G401.6 (cell line): ENCODE data around the gene CD58.
"Not testable (repeated sequence)": the region's sequence is repeated elsewhere in the genome, so short reads cannot be mapped to it uniquely, and the experiment has no call there.

Experiments
- FAIRE-seq: peaks from 2 replicates; lab custom pipeline; 2012; peaks lifted over from hg19 to GRCh38; lab: Jason Lieb, UNC

CD58 gene, protein sequence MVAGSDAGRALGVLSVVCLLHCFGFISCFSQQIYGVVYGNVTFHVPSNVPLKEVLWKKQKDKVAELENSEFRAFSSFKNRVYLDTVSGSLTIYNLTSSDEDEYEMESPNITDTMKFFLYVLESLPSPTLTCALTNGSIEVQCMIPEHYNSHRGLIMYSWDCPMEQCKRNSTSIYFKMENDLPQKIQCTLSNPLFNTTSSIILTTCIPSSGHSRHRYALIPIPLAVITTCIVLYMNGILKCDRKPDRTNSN

DNA sequence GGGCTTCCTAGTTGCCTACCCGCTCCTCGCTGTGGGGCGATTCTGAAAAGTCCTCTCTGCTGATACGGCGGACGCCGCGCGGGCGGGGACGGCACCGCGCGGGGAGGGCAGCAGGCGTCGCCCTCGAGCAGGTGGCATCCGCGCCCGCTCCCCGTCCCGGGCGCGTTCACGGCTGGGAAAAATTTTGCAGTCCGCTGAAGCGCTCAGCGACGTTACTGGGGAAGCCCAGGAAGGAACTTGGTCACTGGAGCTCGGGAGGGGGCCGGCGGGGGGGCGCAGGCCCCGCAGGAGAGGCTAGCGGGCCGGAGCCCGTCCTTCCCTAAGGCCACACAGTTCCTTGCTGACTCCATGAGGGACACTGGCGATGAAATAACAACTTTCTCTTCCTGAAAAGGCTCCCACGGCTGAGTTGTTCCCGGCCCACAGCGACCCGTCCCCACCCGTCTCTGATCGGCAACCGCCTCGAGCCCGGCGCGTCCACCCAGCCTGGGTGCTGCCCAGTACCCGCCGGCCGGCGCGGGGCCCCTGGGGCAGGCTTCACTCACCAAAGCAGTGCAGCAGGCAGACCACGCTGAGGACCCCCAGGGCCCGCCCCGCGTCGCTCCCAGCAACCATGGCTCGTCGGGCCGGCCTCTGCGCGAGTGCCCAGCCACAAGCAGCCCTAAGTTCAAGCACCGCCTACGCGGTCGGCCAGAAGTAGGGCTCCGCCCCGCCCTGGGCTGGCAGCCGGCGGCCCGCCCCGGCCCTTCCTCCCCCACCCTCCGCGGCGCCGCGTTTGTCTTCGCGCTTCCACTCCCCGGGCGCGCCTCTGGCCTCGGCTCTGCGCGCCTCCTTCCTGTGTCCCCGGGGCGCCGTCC, at the start of gene CD58:
Gene CD58 (minus strand): TSS at position 669 of the 857 bp plus-strand sequence. CDS start 54 bp downstream, at position 615.
- FAIRE-seq = no peak

DNA sequence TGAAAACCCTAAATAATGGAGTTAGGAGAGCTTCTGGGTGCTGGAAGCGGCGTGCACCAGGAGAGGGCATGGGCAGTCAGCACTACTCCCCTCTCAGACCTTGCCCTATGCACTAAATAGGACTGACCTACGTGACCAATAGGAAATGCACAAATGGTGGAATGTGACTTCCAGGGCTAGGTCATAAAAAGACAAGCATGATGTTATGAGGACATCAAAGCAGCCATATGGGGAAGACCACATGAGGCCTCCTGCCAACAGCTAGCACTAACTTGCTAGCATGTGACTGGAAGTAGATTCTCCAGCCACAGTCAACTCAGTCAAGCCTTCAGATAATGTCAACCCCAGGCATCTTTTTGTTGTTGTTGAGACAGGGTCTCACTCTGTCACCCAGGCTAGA, 49.6 kb upstream of the CD58 start:
- FAIRE-seq = not testable (repeated sequence)

DNA sequence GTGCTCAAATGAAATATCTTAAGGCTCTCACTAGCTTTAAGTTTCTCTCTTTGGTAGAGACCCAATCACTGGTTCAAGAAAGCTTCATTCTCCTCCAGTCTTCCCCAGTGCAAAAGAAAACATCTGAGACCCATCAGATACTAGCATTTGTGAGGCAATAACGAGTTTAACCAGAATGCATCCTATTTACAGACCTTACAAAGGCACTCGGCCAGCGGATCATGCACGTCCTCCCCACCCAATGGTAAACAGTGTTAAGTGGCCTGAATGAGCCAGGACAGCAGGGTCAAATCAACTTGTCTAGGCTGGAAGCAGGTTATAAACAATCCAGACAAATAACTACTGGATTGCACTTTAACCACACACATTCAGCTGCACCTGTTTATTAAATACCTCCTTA, 48.3 kb upstream of the CD58 start:
- FAIRE-seq = not testable (repeated sequence)

DNA sequence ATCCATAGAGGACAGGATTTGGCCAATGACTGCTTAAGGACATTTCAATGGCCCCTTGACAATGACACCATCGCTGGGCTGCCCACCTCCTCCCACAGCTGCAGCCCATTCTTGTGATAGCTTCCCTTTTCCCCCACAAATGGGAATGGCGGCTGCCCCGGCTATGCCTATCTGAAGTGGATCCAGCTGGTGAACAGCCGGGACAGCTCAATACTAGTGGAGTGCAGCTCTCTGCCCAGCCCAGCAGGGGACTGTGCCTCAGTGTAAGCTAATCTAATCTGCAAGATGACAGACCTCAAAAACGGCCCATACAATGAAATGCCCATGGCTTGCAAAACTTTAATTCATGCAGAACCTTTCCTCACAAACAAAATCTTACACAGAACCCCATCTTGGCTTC, 47.0 kb upstream of the CD58 start:
- FAIRE-seq = not testable (repeated sequence)

DNA sequence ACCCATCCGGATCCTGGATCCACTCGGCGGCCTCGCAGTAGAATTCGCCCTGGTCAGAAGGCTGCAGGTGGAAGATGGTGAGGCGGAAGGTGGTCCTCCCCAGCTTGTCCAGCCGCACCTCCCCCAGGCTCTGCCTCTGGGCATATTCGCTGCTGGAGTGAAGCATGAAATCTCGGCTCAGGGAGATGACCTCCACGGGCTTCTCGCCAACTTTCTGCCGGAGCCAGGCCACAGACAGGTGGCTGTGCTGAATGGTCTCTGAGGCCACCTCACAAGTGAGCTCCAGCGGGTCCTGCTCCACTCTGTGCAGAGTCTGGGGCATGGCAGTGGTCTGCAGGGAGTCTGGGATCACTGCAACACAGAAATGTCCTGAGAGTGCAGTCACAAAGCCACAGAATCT, 43.0 kb upstream of the CD58 start:
- FAIRE-seq = not testable (repeated sequence)

DNA sequence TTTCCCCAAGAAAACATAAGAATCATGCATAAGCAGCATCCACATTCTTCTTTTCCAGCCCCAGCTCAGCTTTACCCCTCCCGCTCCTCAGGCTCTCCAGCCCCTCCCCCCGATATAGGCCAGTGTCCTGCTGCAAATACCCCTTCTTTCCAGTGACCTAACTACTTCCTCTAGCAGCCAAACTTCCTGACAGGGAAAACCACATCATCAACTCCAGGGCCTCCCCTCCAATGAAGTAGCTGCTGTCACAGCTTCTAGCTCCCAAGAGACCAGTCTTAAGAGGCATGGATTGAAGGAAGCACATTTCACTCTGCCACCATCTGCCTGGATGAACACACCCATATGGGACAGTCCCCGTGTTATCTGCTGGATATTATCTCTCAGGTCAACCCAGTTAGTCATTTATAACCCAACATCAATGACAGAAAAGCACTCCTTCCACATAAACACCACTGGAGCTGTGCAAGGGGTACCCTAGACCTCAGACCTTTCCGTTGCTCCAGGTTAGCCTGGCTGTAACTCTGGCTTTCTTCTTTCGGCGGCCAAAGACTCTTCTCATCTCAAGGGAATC, 39.1 kb upstream of the CD58 start:
- FAIRE-seq = not testable (repeated sequence)

DNA sequence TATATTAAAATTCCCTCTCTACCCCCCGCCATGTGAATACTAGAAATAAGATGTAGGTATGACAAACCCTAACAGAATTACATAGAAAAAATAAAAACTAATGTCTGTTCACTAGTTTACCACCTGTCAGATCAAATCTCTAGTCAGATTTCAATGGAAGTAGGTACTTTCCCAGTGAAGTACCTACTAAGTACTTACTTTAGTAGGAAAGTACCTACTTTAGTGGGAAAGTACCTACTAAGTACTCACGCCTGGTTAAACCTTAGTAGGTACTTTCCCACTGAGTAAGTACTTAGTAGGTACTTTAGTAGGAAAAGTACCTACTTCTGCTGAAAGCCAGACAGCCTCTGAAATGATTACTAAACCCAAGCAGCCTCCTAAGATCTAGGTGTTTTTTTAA, 38.0 kb upstream of the CD58 start:
- not testable (repeated sequence) for FAIRE-seq

DNA sequence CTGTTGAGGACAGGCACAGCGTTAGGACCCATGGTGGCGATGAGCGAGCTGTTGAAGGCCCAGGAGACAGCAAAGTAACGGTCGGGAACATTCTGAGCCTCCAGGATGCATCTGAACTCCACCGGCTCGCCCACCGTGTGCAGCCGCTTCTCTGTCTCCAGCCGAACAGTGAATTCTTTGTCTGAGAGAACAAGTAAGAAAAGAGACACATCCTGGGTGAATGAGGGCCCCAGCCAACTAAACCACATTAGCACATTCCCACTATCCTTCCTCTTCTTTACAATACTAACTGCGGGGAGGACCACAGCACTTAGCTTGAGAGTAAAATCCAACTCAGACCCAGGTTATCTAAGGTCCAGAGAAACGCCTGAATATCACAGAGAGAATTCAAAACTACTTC, 37.3 kb upstream of the CD58 start:
- not testable (repeated sequence) for FAIRE-seq

DNA sequence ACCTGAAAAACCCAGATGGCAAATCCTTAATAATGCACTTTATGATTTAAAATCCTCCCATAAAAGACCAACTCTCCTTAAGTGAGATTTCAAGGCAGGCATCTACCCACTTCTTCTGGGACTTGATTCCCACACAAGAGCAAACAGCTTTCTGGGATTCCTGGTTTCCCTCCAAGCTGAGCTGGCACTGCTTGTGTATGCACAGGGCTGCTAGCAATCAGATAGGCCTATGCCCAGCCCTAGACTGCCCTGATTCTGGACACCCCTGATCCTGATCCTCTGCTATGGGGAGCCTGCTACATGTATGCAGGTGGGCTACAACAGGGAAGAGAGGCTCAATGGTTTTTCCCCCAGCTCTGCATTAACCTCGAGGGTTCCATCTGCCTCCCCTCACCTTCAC, 36.6 kb upstream of the CD58 start:
- FAIRE-seq = not testable (repeated sequence)

DNA sequence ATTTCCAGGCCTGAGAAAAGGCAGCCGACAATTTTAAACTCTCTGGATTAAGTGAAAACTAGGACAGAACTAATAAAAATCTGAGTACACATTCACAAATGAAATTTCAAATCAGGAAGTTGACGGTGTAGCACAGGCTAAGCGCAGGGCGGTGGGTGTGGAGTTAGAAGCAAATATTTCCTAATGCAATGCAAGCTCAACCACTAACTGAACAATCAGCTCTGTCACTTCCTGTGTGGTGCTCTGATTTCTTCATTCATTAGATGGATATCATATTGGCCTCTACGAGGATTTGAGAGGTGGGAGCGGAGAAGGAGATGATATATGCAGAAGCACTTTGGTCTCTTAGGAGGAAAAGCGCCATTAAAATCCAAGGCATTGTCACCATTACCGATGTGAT, 35.2 kb upstream of the CD58 start:
- not testable (repeated sequence) for FAIRE-seq

DNA sequence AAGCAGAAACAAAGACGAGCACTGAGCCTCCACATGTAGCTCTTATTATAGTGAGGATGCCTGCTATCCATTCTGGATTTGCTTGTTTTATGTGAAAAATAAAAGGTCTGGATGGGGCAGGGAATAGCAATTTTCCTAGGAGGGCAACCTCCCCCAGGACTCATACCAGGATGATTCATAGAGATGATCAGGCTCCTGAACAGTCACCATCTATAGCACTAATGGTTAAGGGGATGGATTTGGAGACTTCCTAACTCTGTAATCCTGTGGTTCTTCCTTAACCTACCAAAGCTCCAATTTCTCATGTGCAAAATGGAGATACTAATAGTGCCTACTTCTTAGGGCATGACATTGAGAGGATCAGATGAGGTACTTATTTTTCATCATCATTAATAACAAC, 34.5 kb upstream of the CD58 start:
- no peak for FAIRE-seq

DNA sequence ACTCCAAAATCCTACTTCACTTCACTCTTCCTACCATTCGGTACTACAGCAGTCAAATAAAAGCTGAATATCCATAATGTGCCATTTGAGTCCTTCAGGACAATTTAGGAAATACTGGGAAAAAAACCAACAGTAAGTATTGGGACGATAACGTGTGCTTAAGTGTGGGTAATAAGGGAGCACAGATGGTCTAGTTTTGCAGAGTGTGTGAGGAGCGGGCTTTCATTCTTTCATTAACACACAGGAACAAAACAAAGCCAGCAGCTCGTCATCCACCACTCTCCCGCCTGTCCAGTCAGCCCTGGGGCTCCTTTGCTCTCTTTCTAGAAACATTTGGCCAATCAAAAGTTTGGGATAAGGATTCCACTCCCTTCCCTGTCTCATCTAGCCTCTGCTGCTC, 33.6 kb upstream of the CD58 start:
- not testable (repeated sequence) for FAIRE-seq

DNA sequence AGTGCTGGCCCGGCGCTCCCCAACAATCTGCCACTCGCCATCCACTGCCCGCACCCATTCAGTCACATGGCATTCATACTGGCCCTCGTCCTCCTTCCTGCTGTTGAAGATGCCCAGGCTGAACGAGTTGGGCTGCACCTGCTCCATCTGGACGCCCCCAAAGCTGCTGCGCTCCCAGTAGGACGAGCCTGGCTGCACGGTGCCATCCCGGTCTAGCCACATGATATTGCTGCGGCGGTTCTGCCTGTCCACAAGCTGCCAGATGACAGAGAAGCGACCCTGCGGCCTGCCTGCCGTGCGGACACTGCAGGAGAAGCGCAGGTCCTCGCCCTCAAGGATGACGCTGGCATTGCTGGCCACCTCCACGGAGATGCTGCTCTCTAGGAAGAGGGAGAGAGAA, 32.8 kb upstream of the CD58 start:
- FAIRE-seq = not testable (repeated sequence)

DNA sequence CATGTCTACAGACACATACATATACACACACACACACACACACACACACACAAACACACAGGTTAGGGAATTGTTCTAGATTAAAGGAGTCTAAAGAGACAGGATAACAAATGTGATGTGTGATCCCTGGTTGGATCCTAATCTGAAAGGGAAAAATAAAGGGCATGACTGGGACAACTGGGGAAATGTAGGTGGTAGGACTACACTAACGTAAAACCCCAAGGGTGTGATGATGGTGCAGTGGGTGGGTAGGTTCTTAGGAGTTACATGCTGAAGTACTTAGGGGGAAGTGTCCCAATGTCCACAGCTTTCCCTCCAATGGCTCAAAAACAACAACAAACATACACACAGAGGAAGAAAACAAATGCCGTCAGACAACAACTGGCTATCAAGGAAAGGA, 28.5 kb upstream of the CD58 start:
- not testable (repeated sequence) for FAIRE-seq

DNA sequence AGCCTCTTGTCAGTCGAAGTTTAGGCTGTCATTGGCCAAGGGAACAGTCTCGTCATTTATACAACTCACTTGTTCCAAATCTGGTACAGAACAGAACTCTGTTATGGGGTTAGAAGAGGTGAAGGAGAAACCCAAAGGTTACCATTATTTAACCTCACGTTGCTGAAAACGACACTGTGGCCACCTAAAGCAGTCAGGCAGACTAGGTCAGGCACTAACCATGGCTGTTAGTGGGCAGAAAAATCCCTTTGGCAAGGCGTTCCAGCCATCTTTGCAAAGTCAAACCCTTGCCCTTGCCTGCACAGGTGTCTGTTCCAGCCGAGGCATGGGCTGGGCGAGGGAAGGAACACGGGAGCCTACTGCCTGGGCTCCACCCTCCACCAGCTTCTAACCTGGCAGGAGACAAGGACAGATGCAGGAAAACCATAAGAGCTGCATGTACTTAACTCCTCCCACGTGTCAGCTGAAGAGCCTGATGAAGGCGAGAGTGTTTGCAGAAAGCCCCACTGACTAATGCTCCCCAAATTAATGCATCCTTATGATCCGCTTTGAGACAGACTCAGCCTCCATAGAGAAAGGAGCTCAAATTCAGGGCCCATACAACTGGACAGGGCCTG, 27.7 kb upstream of the CD58 start:
- FAIRE-seq = not testable (repeated sequence)

DNA sequence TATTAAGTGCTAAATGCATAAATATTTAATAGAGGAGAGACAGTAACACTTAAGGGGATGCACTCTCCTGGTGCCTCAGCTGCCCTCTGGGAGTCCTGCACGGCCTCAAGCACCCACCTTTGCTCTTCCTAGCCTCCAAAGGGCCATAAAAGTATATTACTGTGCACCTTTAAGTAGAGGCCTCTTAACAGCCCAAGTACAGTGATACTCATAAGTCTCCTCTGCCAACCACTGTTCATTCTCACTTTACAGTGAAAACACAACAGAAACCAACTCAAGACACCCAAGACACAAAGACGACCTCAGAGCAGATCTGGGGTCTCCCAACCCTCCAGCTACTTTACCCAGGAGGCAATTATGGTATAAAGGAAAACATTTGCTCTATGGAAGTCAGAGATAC, 26.6 kb upstream of the CD58 start:
- FAIRE-seq = not testable (repeated sequence)

DNA sequence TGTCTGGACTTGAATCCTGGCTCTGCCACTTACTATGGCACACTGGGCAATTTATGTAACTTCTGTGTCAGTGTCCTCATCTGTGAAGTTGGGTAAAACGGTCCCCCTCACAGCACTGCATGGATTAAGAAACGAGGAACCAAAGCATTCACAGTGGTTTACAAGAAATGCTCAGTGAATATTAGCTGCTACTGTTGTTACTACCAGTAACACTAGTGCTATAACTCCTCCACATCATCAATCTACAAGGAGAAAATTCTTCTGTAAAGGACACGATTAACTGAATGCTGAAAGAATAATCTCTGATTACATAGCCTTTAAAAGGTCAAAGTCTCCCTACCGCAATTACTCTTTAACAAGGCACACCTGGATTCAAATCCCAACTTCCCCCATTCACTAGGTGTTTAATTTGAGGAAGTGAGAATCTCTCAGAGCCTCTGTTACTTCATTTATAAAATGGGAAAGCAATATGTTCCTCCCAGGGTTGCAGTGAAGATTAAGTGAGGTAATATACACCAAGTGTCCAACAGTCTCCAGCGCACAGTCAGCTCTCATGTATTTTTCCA, 26.0 kb upstream of the CD58 start:
- FAIRE-seq = not testable (repeated sequence)

DNA sequence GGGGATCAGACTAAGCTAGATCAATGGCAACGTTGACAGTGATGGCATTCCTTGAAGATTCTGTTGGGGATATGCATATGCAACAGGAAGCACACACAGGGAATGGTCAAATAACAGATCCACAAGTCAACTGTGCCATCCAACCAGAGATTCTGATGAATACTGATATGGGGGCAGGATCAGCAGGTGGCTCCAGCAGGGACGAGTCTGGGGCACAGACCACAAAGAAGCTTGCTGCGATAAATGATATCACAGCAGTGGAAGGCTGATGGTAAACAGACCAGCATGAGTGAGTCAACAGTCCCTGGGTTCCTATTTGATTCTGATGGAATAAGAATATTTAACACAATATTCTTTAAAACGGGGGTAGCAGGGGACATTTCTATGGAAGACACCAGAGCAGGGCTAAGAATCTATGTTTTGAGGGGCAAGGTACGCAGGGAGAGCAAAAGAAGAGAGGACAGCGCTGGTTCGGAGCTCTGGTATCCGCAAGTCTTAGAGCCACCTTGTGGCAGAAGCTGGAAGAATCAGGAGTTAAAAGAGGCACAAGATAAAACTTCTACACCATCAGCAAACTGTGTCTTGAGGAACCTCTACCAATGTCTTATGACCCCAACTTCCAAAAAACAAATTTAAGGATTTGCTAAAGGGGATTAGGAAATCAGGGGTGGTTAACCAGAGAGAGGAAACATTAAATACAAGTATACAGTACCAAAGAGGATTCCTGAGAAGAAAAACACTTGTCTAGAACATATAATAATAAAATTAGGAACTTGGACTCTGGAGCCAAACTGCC, 25.3 kb upstream of the CD58 start:
- not testable (repeated sequence) for FAIRE-seq

DNA sequence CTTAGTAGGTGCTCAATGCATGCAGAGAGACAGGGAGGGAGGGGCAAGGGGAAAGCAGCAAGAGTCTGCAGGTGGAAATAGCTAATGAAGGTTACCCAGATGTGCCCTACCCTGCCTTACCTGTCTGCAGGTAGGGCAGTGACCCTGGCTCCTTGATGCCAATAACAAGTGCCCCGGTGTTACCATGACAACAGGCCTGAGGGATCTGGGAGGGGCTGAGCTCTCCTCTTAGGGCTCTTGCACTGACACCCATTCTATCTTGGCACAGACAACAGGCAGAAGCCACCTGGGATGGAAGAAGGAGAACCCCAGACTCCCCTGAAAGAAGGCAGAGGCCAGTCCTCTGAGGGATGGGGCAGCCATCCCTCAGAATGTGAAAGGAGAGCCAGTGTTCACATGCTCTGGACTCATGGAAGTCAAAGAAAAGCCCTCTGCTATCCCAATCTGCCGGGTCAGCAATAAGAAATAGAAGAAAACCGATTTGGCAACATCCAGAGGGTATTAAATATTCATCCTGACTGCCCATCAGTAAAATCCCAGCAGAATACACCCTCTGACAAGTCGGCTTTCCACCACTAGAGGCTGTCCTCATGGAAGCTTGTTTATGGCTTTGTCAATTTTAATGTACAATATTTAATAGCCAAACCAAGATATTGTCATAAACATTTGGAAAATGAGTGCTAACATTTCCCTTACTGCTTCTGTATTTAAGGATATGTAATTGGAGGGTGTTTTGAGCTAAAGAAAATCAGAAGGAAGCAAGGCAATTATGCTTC, 24.4 kb upstream of the CD58 start:
- not testable (repeated sequence) for FAIRE-seq

DNA sequence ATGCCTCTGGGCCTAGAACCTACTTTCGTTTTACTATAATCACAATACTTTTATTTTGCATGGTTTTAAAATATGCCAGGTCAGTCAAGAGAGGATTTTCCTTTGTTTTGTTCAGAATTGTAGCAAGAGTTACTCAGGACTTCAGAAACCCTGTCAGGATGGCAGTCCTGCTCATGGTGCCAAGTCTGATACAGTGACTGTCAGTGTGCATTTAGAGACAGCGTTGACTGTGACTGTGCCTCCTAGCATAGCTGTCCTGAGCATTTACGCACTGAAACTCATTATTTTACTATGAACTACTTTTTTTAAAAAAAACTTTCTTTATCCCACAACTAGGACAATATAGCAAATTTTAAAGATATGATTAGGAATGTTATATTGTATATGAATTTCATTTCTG, 23.2 kb upstream of the CD58 start:
- not testable (repeated sequence) for FAIRE-seq

DNA sequence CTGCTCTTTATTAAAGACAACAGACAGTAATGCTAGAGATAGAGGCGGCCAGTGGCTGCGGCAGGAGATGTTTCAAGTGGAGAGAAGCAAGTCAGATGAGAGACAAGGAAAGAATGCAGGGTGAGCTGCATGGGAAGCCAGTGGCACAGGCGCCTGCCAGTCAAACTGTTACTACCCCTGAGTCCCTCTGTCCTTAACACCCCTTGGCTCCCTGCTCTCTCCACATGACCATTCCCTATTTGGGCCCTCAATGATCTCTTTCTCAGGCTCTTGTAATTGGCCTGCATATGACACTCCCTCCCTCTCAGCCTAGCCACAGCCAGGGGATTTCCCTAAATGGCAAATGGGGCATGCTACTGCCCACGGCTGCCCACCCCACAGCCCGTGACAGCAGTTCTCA, 22.6 kb upstream of the CD58 start:
- FAIRE-seq = not testable (repeated sequence)
